Neural progenitor cell (in vitro differentiated cells): ENCODE results near the gene PER3. TPM values are rescaled to one million over a fixed set of nuclear protein-coding genes. Genes with fewer than 3 reads are reported as not detected.

Experiments used
- DNase-seq: peaks from one replicate; pipeline ENCODE4 v3.0.0-alpha.2; 2016; ENCODE audit warnings: low spot score
- H2AFZ ChIP-seq: fragments of 200-600 bp; sonication (generic); replicated peaks from 2 replicates; pipeline ENCODE4 v1.6.1; 2016; ENCODE audit warnings: antibody characterized with exemption
- H3F3A ChIP-seq: fragments of 200-600 bp; sonication (generic); 2 replicates; pipeline ENCODE4 v1.6.1; 2016; ENCODE audit warnings: antibody characterized with exemption, low read depth
- H3K27ac ChIP-seq: fragments of 200-600 bp; sonication (generic); 2 replicates; pipeline ENCODE4 v1.5.1; 2016; ENCODE audit warnings: mild to moderate bottlenecking
- H3K27me3 ChIP-seq: fragments of 200-600 bp; sonication (generic); 2 replicates; pipeline ENCODE4 v1.6.1; 2016; ENCODE audit warnings: mild to moderate bottlenecking, moderate library complexity
- H3K36me3 ChIP-seq: fragments of 200-600 bp; sonication (generic); 2 replicates; pipeline ENCODE4 v1.5.1; 2016
- H3K4me1 ChIP-seq: fragments of 200-600 bp; sonication (generic); 2 replicates; pipeline ENCODE4 v1.6.1; 2016; ENCODE audit warnings: mixed run types
- H3K4me2 ChIP-seq: fragments of 200-600 bp; sonication (generic); 2 replicates; pipeline ENCODE4 v1.6.1; 2016
- H3K4me3 ChIP-seq: fragments of 200-600 bp; sonication (generic); 2 replicates; pipeline ENCODE4 v1.5.1; 2016
- H3K79me2 ChIP-seq: fragments of 200-600 bp; sonication (generic); 2 replicates; pipeline ENCODE4 v1.6.1; 2016; ENCODE audit warnings: low read depth
- H3K9ac ChIP-seq: fragments of 200-600 bp; sonication (generic); 2 replicates; pipeline ENCODE4 v1.6.1; 2016
- H3K9me3 ChIP-seq: fragments of 200-600 bp; sonication (generic); 2 replicates; pipeline ENCODE4 v1.5.1; 2016; ENCODE audit warnings: low read depth
- H4K20me1 ChIP-seq: fragments of 200-600 bp; sonication (generic); 2 replicates; pipeline ENCODE4 v1.6.1; 2016; ENCODE audit warnings: low read depth
- H3K27ac Mint-ChIP-seq: 3 replicates; pipeline ENCODE4 v1.8.0; 2021; ENCODE audit warnings: mixed read lengths
- H3K27me3 Mint-ChIP-seq: 2 replicates; pipeline ENCODE4 v1.8.0; 2022; ENCODE audit warnings: low read depth, mild to moderate bottlenecking, inconsistent platforms, moderate library complexity, mixed read lengths; ENCODE audit not compliant: insufficient read depth
- H3K36me3 Mint-ChIP-seq: 3 replicates; pipeline ENCODE4 v1.8.0; 2021; ENCODE audit warnings: mixed read lengths
- H3K4me1 Mint-ChIP-seq: 3 replicates; pipeline ENCODE4 v1.8.0; 2021; ENCODE audit warnings: mixed read lengths
- H3K4me3 Mint-ChIP-seq: 3 replicates; pipeline ENCODE4 v1.8.0; 2021; ENCODE audit warnings: mild to moderate bottlenecking, moderate library complexity, mixed read lengths
- H3K9me3 Mint-ChIP-seq: 3 replicates; pipeline ENCODE4 v1.8.0; 2020; ENCODE audit warnings: mixed read lengths
- EZH2 ChIP-seq: fragments of 200-600 bp; sonication (generic); IDR thresholded peaks from 2 replicates; pipeline ENCODE4 v1.6.1; 2017; ENCODE audit warnings: antibody characterized with exemption, mild to moderate bottlenecking, moderate library complexity
- EZH2phosphoT487 ChIP-seq: fragments of 200-600 bp; sonication (generic); IDR thresholded peaks from 2 replicates; pipeline ENCODE4 v1.6.1; 2017; ENCODE audit warnings: antibody characterized with exemption
- total RNA-seq: library from RNA; depleted of rRNA; stranded (reverse); fragments of >200 nt; gene quantifications from 2 replicates; pipeline ENCODE4 v1.2.3, GENCODE V29; 2015; ENCODE audit warnings: low replicate concordance
- TF ChIP-seq, protein P1 (sequence below): fragments of 200-600 bp; sonication (generic); IDR thresholded peaks from 2 replicates; pipeline ENCODE4 v1.5.1; 2017; ENCODE audit warnings: antibody characterized with exemption, mild to moderate bottlenecking

The PER3 gene
- total RNA-seq, 1 donor from 2014 or later = 3.6 TPM

DNA sequence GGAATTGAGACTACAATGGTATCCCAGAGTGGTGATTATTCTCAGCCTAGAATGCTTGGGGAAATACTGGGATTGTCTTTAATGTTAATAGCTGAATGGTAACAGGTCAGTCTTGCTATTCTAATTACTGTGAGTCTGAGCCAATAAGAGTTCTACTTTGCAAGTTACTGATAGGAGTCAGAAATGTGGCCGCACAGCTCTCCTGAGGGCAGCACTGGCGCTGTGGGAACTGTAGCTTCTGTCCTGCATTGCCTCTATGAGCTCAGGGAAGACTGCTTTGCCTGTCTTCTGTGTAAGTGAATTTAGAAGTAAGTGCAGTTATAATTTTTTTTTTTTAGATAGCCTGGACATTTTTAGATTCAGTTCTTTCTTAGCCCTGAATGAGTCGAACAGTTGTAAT, 23.0 kb upstream of the PER3 start:
- Mint-ChIP-seq H3K4me3 (no peak overlapping the region), H3K4me1 (peaks cover 5% of the 10 kb centered on the region), H3K27ac (no peak overlapping the region), H3K36me3 (no peaks in the 10 kb centered on the region), H3K27me3 (no peaks in the 10 kb centered on the region), H3K9me3 (no peaks in the 10 kb centered on the region)
- Histone ChIP-seq H3K36me3 (no peaks in the 10 kb centered on the region), H3F3A (peaks cover 7% of the 10 kb centered on the region), H4K20me1 (no peaks in the 10 kb centered on the region), H3K9ac (no peak overlapping the region), H3K4me3 (no peak overlapping the region), H3K79me2 (no peaks in the 10 kb centered on the region), H3K27me3 (no peaks in the 10 kb centered on the region), H3K4me2 (no peak overlapping the region), H3K27ac (no peak overlapping the region), H2AFZ (no peak overlapping the region), H3K4me1 (peaks cover 8% of the 10 kb centered on the region), H3K9me3 (no peaks in the 10 kb centered on the region)
- no peak for TF ChIP-seq EZH2phosphoT487
- TF ChIP-seq EZH2 = no peak
- DNase-seq = no peak

DNA sequence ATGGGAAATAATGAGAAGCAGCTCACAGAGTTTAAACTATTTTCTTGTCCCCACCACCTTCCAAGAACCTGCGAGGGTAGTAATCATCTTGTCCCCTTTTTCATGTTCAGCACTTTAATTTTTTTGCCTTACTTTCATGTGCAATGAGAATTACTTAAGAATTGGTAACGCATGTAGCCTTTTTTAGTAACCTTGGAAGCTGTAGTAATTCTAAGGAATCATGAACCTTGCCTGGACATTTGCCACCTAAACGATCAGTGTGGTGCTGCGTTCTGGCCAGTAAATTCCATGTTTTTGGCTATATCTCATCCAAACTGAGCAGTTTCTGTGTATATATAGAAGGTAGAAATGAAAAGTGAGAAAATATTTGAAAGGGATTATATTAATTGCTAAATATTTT, 16.9 kb upstream of the PER3 start:
- Histone ChIP-seq H3K4me1 (peaks cover 20% of the 10 kb centered on the region), H3K79me2 (peaks cover 9% of the 10 kb centered on the region), H2AFZ (no peak overlapping the region), H3K36me3 (no peaks in the 10 kb centered on the region), H4K20me1 (peaks cover 7% of the 10 kb centered on the region), H3K27ac (no peak overlapping the region), H3K4me2 (no peak overlapping the region), H3K4me3 (no peak overlapping the region), H3K9me3 (no peaks in the 10 kb centered on the region), H3K9ac (no peak overlapping the region), H3F3A (peaks cover 10% of the 10 kb centered on the region), H3K27me3 (no peaks in the 10 kb centered on the region)
- Mint-ChIP-seq H3K9me3 (no peaks in the 10 kb centered on the region), H3K27me3 (no peaks in the 10 kb centered on the region), H3K27ac (no peak overlapping the region), H3K4me1 (peaks cover 26% of the 10 kb centered on the region), H3K36me3 (no peaks in the 10 kb centered on the region), H3K4me3 (no peak overlapping the region)
- TF ChIP-seq EZH2 = no peak
- no peak for TF ChIP-seq EZH2phosphoT487
- TF ChIP-seq, protein P1, sequence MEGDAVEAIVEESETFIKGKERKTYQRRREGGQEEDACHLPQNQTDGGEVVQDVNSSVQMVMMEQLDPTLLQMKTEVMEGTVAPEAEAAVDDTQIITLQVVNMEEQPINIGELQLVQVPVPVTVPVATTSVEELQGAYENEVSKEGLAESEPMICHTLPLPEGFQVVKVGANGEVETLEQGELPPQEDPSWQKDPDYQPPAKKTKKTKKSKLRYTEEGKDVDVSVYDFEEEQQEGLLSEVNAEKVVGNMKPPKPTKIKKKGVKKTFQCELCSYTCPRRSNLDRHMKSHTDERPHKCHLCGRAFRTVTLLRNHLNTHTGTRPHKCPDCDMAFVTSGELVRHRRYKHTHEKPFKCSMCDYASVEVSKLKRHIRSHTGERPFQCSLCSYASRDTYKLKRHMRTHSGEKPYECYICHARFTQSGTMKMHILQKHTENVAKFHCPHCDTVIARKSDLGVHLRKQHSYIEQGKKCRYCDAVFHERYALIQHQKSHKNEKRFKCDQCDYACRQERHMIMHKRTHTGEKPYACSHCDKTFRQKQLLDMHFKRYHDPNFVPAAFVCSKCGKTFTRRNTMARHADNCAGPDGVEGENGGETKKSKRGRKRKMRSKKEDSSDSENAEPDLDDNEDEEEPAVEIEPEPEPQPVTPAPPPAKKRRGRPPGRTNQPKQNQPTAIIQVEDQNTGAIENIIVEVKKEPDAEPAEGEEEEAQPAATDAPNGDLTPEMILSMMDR = no peak
- no peak for DNase-seq

DNA sequence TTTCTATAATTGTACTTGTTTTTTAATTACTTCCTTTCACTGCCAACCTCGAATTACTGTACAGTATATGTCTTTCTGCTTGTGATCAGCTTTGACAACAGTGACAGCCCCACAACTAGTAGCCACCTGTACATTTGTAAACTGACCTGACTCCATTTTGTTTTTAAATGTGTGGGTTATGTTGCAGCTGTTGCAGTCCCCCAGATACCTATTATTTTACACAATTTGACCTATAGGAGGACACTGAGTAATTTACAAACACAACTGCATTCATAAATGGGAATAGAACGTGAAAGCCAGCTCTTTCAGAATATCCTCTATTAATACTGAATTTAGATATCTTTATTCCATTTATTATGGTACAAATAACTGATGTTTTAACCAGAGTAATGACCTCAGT, 15.5 kb upstream of the PER3 start:
- no peak overlapping the region for H3K27ac ChIP-seq

More for the DNA sequence above, 15.5 kb upstream of the PER3 start:
- H3K27me3 Mint-ChIP-seq = no peaks in the 10 kb centered on the region
- DNase-seq = no peak
- Histone ChIP-seq H3K4me1 (peaks cover 23% of the 10 kb centered on the region), H3K79me2 (peaks cover 23% of the 10 kb centered on the region), H3K4me3 (no peak overlapping the region), H3K9ac (no peak overlapping the region), H3K4me2 (no peak overlapping the region), H2AFZ (no peak overlapping the region), H3K36me3 (no peaks in the 10 kb centered on the region), H3K9me3 (no peaks in the 10 kb centered on the region), H3K27me3 (no peaks in the 10 kb centered on the region), H3F3A (peaks cover 10% of the 10 kb centered on the region), H4K20me1 (peaks cover 18% of the 10 kb centered on the region)
- H3K9me3 Mint-ChIP-seq = no peaks in the 10 kb centered on the region
- H3K27ac Mint-ChIP-seq = peak overlapping the region; percentile 46
- peaks cover 29% of the 10 kb centered on the region for H3K4me1 Mint-ChIP-seq
- TF ChIP-seq, protein P1 = no peak
- TF ChIP-seq EZH2phosphoT487 (no peak), EZH2 (no peak)
- H3K36me3 Mint-ChIP-seq = no peaks in the 10 kb centered on the region
- no peak overlapping the region for H3K4me3 Mint-ChIP-seq
